Chondrocyte (in vitro differentiated cells): ENCODE data around the gene ARL11. TPM values are rescaled to one million over a fixed set of nuclear protein-coding genes. Genes with fewer than 3 reads are reported as not detected.
"Not testable (repeated sequence)": the region's sequence is repeated elsewhere in the genome, so short reads cannot be mapped to it uniquely, and the experiment has no call there.

Experiments used
- DNase-seq: peaks from one replicate; pipeline ENCODE4 v3.0.0; 2021; ENCODE audit warnings: mixed read lengths, low spot score
- H3K27ac Mint-ChIP-seq: one replicate; pipeline ENCODE4 v1.8.0; 2021; ENCODE audit warnings: mild to moderate bottlenecking, moderate library complexity, mixed read lengths; ENCODE audit not compliant: unreplicated experiment
- H3K27me3 Mint-ChIP-seq: 2 replicates; pipeline ENCODE4 v1.8.0; 2021; ENCODE audit warnings: low read depth, mixed read lengths
- H3K36me3 Mint-ChIP-seq: 2 replicates; pipeline ENCODE4 v1.8.0; 2021; ENCODE audit warnings: low read depth, mixed read lengths
- H3K4me1 Mint-ChIP-seq: 2 replicates; pipeline ENCODE4 v1.8.0; 2021; ENCODE audit warnings: low read depth, mild to moderate bottlenecking, mixed read lengths
- H3K4me3 Mint-ChIP-seq: one replicate; pipeline ENCODE4 v1.8.0; 2021; ENCODE audit warnings: mild to moderate bottlenecking, moderate library complexity, mixed read lengths; ENCODE audit not compliant: unreplicated experiment
- H3K9me3 Mint-ChIP-seq: 2 replicates; pipeline ENCODE4 v1.8.0; 2021; ENCODE audit warnings: low read depth, mixed read lengths
- total RNA-seq: library from RNA; stranded (reverse); gene quantifications from 3 replicates; pipeline ENCODE4 v1.2.1, GENCODE V29; 2021
- TF ChIP-seq, protein P1 (sequence below): fragments of 200-600 bp; sonication (generic); IDR thresholded peaks from 2 replicates; pipeline ENCODE4 v1.5.0; 2021; ENCODE audit warnings: antibody characterized with exemption, mild to moderate bottlenecking, moderate library complexity

ARL11 gene
- total RNA-seq, 1 donor from 2014 or later, result not detected

DNA sequence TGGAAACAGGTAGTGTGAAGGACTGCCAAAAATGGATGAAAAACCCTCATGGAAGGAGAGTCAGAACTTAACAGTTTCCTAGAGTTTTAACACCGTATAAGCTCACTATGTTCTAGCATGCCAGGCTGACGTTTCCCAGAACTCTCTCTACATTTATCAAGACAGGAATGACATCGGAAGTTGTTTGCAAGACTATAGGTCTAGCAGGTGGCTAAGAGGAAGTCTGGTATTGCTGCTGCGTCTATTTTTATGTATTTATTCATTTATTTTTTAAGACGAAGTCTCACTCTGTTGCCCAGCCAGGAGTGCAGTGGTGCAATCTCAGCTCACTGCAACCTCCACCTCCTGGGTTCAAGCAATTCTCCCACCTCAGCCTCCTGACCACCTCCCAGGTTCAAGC lies 20.5 kb upstream of the ARL11 start:
- Mint-ChIP-seq H3K9me3 (peaks cover 6% of the 10 kb centered on the region), H3K4me3 (no peak overlapping the region), H3K27me3 (no peaks in the 10 kb centered on the region), H3K4me1 (peaks cover 4% of the 10 kb centered on the region), H3K27ac (no peak overlapping the region), H3K36me3 (no peaks in the 10 kb centered on the region)
- no peak for DNase-seq
- TF ChIP-seq, protein P1, sequence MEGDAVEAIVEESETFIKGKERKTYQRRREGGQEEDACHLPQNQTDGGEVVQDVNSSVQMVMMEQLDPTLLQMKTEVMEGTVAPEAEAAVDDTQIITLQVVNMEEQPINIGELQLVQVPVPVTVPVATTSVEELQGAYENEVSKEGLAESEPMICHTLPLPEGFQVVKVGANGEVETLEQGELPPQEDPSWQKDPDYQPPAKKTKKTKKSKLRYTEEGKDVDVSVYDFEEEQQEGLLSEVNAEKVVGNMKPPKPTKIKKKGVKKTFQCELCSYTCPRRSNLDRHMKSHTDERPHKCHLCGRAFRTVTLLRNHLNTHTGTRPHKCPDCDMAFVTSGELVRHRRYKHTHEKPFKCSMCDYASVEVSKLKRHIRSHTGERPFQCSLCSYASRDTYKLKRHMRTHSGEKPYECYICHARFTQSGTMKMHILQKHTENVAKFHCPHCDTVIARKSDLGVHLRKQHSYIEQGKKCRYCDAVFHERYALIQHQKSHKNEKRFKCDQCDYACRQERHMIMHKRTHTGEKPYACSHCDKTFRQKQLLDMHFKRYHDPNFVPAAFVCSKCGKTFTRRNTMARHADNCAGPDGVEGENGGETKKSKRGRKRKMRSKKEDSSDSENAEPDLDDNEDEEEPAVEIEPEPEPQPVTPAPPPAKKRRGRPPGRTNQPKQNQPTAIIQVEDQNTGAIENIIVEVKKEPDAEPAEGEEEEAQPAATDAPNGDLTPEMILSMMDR, result no peak

GRCh38 chr13:49608651-49609331 lies 19.5 kb upstream of the ARL11 start:
- no peak overlapping the region for H3K27ac Mint-ChIP-seq

DNA sequence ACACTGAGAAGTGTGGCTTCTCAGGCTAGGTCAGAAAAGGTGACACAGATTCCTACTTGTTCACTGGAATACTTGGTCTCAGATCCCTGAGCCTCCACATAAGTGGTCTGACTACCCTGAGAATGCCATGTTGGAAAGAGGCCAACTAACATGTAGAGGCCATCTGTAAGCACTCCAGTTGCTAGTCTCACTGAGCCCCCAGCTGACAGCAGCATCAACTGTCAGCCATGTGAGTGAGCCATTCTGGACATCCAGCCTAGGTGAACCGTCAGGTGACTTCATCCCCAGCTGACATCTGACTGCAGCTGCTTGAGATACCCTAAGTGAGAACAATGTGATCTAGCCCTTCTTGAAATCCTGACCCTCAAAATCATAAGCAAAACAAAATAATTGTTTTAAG lies 18.1 kb upstream of the ARL11 start:
- TF ChIP-seq, protein P1, result no peak
- no peak overlapping the region for H3K4me3 Mint-ChIP-seq
- H3K27me3 Mint-ChIP-seq, result no peaks in the 10 kb centered on the region
- peaks cover 4% of the 10 kb centered on the region for H3K4me1 Mint-ChIP-seq
- no peak overlapping the region for H3K27ac Mint-ChIP-seq
- no peak for DNase-seq
- H3K36me3 Mint-ChIP-seq, result no peaks in the 10 kb centered on the region
- peaks cover 6% of the 10 kb centered on the region for H3K9me3 Mint-ChIP-seq

More at GRCh38 chr13:49608651-49609331, 19.5 kb upstream of the ARL11 start:
- TF ChIP-seq, protein P1, result no peak
- no peak overlapping the region for H3K4me3 Mint-ChIP-seq
- no peaks in the 10 kb centered on the region for H3K27me3 Mint-ChIP-seq
- H3K36me3 Mint-ChIP-seq, result no peaks in the 10 kb centered on the region
- peaks cover 6% of the 10 kb centered on the region for H3K9me3 Mint-ChIP-seq
- DNase-seq, result no peak
- H3K4me1 Mint-ChIP-seq, result peaks cover 4% of the 10 kb centered on the region

DNA sequence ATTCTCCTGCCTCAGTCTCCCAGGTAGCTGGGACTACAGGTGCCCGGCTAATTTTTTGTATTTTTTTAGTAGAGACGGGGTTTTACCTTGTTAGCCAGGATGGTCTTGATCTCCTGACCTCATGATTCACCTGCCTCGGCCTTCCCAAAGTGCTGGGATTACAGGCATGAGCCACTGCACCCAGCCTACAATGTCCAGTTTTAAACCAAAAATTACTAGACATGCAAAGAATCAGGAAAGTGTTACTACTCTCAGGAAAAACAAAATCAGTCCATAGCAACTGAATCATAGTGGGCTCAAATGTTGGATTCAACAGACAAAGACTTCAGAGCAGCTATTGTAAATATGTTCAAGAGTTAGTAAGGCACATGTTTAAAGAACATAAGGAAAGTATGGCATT lies 16.3 kb upstream of the ARL11 start:
- H3K9me3 Mint-ChIP-seq, H3K27me3 Mint-ChIP-seq, H3K36me3 Mint-ChIP-seq, H3K4me3 Mint-ChIP-seq, H3K27ac Mint-ChIP-seq, DNase-seq: not testable (repeated sequence)
- peaks cover 17% of the 10 kb centered on the region for H3K4me1 Mint-ChIP-seq

GRCh38 chr13:49615836-49616675 lies 12.3 kb upstream of the ARL11 start:
- Mint-ChIP-seq H3K4me1 (peaks cover 16% of the 10 kb centered on the region), H3K9me3 (peaks cover 6% of the 10 kb centered on the region), H3K27ac (peak overlapping the region; percentile 96), H3K27me3 (no peaks in the 10 kb centered on the region), H3K4me3 (peak overlapping the region; percentile 38), H3K36me3 (no peaks in the 10 kb centered on the region)
- no peak for DNase-seq
- TF ChIP-seq, protein P1, result no peak
